Activated naive CD4-positive, alpha-beta T cell treated with anti-CD3 and anti-CD28 coated beads, Interleukin-2, amount 50 U/mL, for 72 hours (primary cell): ENCODE measurements around the gene PARP15. TPM values are rescaled to one million over a fixed set of nuclear protein-coding genes. Genes with fewer than 3 reads are reported as not detected.

Experiments
- ATAC-seq, 2 donors: fragments of 150-1000 bp; cut with Tn5 transposase; 2 replicates each; pipeline ENCODE4 v1.10.0; 2021; ENCODE audit warnings: mild to moderate bottlenecking in 2 of 2, moderate library complexity in 2 of 2
- DNase-seq, 2 donors: peaks; one replicate each; pipeline ENCODE4 v3.0.0; 2021 to 2022; ENCODE audit warnings: low spot score in 2 of 2
- H3K27ac Mint-ChIP-seq, 2 donors: one replicate each; pipeline ENCODE4 v1.8.0; 2022; ENCODE audit warnings: mild to moderate bottlenecking in 2 of 2, mixed read lengths in 2 of 2
- H3K36me3 Mint-ChIP-seq, 2 donors: one replicate each; pipeline ENCODE4 v1.8.0; 2022; ENCODE audit warnings: mixed read lengths in 2 of 2
- H3K9me3 Mint-ChIP-seq, 2 donors: one replicate each; pipeline ENCODE4 v1.8.0; 2022; ENCODE audit warnings: mixed read lengths in 2 of 2
- total RNA-seq, 2 donors: library from RNA; stranded (reverse); gene quantifications; one replicate each; pipeline ENCODE4 v1.2.3, GENCODE V29; 2022

The PARP15 gene
- total RNA-seq, 2 donors from 2014 or later = 13.8 to 23.5 TPM

DNA sequence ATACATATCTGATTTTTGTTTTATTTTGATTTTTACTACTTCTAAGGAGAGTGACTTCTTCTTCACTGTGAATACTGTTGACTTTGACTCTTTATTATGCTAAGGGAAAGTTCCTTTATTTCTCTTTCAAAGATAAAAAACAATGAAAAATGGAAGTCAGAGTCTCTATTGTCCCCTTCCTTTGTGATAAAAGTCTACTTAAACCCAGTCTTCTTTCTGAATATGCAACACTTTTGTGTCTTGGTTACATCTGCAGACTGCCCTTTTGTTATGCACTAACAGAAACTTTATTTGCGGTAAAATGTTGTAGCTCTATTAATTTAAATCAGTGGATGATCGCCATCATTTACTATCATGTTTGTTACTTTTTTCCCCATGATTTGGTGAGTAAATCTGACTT lies 13.2 kb downstream of the PARP15 start:
- Mint-ChIP-seq H3K36me3 (peaks cover 0 to 10% of the 10 kb centered on the region in 2 donors), H3K9me3 (peaks cover 0 to 2% of the 10 kb centered on the region in 2 donors), H3K27ac (no peak overlapping the region)
- ATAC-seq (no peak), DNase-seq (no peak)

DNA sequence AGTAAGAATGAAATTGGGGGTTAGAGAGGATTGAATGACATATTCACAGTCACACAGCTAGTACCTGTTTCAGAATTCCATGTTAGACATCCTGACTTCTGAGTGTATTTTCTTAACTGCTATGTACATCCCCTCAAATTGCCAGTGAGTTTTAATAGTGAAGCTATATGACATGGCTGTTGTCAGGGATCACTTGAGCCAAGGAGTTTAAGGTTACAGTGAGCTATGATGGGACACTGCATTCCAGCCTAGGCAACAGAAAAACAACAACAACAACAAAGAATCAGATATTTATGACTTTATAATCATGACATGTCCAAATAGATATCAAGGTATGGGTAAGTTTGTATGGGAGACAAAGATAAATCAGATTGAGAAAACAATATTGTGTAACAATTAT lies 16.6 kb downstream of the PARP15 start:
- H3K27ac Mint-ChIP-seq = no peak overlapping the region
- peaks cover 0 to 9% of the 10 kb centered on the region in 2 donors for H3K9me3 Mint-ChIP-seq
- DNase-seq = no peak
- H3K36me3 Mint-ChIP-seq = peaks cover 5 to 7% of the 10 kb centered on the region in 2 donors
- no peak for ATAC-seq

DNA sequence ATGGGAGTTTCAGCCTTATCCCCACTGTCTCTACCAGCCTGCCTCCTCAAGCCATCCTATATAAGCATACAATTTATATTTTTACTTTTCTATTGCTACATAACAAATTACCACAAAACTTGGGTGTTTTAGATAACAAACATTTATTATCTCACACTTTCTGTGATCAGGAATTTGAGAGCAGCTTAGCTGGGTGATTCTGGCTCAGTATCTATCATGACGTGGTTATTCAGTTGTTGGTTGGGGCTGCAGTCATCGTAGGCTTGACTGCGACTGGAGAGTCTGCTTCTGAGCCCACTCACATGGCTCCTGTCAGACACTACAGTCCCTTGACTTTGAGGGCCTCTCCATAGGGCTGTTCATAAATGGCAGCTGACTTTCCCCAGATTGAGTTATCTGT lies 20.7 kb downstream of the PARP15 start:
- DNase-seq (no peak), ATAC-seq (no peak)
- peaks cover 0 to 11% of the 10 kb centered on the region in 2 donors for H3K9me3 Mint-ChIP-seq
- H3K27ac Mint-ChIP-seq = no peak overlapping the region
- H3K36me3 Mint-ChIP-seq = peaks cover 5 to 10% of the 10 kb centered on the region in 2 donors

DNA sequence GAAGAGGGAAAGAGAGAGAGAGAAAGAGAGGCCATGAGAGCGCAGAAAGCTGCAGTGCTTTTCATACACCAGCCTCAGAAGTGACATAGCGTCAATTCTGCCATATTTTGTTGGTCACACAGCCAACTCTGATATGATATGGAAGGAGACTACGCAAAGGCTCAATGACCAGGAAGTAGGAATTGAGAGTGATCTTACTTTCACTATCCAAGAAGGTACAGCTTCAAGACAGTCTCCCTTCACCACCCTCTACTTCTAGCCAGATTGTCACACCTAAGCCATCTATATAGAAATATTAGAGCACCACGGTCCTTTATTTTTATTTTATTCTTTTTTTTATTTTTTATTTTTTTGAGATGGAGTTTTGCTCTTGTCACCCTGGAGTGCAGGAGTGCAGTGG lies 21.1 kb downstream of the PARP15 start:
- DNase-seq = no peak
- Mint-ChIP-seq H3K27ac (no peak overlapping the region), H3K36me3 (peaks cover 5 to 14% of the 10 kb centered on the region in 2 donors), H3K9me3 (peaks cover 0 to 14% of the 10 kb centered on the region in 2 donors)
- no peak for ATAC-seq

DNA sequence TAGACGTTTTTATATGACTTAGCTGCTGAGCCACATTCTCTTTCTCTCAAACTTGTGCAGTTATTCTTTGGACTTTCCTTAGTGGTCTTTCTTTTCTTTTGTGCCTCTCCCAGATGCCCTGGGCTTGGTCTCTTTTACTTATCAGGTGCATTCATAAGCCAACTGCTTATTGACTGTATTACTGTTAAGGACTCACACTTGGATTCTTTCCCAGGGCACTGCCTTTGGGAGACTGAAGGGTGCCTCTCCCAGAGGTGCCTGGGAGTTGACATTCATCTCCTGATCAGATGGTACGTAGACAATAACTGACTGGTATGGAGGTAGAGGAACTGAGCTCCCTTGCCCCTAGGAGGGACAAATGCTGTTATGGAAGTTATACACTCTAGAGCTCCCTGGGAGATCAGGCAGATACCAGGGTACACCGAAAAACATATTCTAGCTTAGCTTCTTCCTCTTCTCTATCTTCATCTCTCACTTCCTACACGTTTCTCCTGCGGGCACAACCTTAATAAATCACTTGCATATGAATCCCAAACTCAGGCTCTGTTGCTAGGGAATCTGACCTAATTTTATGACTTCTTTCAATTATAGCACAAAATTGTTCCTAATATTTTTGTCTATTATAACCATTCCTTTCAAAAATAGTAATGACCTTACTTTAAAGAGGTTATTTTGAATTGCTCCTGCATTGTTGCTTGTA lies 24.7 kb downstream of the PARP15 start:
- Mint-ChIP-seq H3K36me3 (peaks cover 0 to 12% of the 10 kb centered on the region in 2 donors), H3K27ac (no peak overlapping the region), H3K9me3 (peaks cover 0 to 5% of the 10 kb centered on the region in 2 donors)
- no peak for ATAC-seq
- no peak for DNase-seq

DNA sequence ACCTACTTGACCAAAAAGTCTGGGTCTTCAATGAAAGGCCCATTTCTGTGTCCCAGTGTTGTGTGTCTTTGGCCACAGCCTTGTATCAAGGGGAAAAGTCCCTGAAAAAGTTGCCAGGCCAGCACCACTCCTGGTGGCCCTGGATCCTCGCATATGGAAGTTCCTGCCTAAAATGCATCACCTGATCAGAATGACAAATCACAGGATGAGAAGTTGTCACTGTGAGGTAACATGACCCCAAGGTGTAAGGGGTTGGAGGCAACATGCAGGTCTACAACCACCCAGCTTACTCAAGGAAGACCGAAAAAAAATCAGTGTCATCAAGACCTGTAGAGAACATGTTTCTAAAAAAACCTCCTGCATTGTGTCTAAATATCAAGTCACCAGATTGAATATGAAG lies 25.6 kb downstream of the PARP15 start:
- H3K27ac Mint-ChIP-seq = no peak overlapping the region
- no peak for DNase-seq
- peaks cover 0 to 9% of the 10 kb centered on the region in 2 donors for H3K9me3 Mint-ChIP-seq
- peaks cover 0 to 19% of the 10 kb centered on the region in 2 donors for H3K36me3 Mint-ChIP-seq
- no peak for ATAC-seq

DNA sequence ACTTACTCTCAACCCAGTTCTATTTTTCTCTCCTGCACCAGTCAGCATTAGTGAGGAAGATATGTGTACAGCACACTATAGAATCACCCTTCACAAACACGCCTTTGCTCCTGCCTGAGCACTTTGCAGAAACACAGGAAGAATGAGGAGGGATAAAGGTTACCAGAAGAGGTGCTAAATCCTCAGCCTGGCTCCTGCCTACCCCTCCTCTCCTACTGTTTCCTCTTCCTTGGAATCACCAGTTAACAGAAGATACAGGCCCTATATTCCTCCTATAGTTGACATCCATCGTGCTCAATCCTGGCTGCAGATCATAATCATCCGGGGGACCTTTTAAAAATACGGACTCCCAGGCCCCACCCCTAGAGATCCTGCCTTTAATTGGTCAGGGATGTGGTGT lies 28.9 kb downstream of the PARP15 start:
- Mint-ChIP-seq H3K27ac (no peak overlapping the region), H3K36me3 (peaks cover 9 to 31% of the 10 kb centered on the region in 2 donors), H3K9me3 (peaks cover 7 to 15% of the 10 kb centered on the region in 2 donors)
- DNase-seq = no peak
- no peak for ATAC-seq

DNA sequence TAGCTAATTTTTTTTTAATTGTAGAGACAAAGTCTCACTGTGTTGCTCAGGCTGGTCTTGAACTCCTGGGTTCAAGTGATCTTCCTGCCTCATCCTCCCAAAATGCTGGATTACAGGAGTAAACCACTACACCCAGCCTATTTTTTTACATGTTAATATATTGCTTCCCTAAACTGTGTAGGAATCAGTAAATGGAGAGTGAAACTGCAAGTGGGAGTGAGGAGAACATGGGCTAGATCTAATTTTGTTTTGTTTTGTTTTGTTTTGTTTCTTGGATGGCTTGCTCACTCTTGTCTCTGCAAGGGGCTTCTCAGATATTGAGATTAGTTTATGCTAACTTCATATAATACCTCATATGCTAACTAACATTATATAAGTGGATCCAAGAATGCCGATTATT lies 31.5 kb downstream of the PARP15 start:
- H3K27ac Mint-ChIP-seq = peak overlapping the region; percentile 90 to 93
- peaks cover 14 to 41% of the 10 kb centered on the region in 2 donors for H3K36me3 Mint-ChIP-seq
- H3K9me3 Mint-ChIP-seq = peaks cover 7 to 13% of the 10 kb centered on the region in 2 donors
- ATAC-seq (no peak), DNase-seq (no peak)

DNA sequence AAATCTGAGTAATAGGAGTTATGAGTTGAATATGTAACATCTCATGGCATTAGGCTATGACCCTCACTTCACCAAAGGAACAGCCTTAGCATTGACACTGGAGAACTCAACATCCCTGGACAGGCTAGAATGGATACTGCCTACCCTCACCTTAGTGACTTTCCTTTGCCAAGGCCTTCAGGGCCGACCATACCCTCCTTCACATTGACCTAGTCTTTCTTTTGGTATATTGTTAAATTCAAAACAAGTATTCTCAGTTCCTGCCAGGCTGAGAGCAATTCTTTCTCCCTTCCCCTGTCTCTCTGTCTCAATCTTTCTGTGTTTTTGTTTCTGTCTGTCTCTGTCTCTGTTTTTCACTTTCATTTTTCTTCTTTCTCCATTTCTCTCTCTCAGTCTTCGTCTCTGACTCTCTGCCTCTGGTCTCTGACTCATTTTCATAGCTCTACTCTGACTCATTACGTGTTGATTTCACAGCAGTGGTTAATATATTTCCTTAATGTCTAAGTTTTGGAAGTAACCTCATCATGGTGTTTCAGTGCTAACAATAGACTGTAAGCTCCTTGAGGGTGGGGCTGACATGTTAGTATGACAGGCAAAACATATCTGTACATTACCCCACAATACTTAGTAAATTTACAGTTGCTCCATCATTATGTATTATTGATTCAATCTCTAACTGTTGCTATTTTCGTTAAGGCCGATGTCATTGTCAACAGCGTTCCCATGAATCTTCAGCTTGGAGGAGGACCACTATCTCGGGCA lies 32.5 kb downstream of the PARP15 start:
- ATAC-seq (peak; percentile 96), DNase-seq (peak in 1 of 2 donors; percentile 35)
- H3K36me3 Mint-ChIP-seq = peaks cover 14 to 39% of the 10 kb centered on the region in 2 donors
- H3K9me3 Mint-ChIP-seq = peaks cover 7 to 13% of the 10 kb centered on the region in 2 donors
- peak overlapping the region; percentile 0 to 90 for H3K27ac Mint-ChIP-seq

DNA sequence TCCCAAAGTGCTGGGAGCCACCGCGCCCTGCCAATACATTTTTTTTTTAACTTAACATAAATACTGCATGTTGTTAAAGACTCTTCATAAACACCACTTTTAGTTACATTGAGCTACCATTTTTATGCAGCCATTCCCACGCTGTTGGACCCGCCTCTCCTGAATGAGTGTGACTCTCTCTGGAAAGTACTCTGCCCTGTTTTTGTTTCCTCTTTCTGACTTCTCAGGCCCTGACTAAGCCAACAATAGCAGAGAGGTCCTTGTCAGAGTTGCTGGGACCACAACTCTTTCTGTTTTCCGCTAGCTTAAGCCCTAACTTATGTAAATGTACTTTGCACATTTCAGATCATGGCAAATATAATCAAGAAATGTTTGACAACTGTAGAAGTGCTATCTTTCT lies 35.2 kb downstream of the PARP15 start:
- peak overlapping the region in 1 of 2 donors; percentile 14 for H3K27ac Mint-ChIP-seq

DNA sequence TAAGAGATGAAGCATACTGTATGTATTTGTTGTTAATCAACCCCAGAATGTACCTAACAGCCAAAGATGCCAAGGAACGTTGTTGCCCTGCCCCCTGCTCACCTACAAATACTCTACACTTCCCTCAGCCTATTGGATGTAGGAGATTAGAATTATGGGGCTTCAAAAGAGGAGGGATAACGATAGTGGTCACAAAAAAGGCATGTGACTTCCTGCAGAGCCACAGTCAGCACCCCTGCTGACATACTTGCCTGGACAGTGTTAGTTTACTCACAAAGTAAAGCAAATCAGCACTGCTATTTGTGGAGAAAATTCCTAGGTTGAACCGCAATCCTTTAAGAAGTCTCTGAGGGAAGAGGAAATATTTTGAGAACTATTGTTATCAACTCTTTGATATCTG lies 37.9 kb downstream of the PARP15 start:
- H3K36me3 Mint-ChIP-seq = peaks cover 12 to 30% of the 10 kb centered on the region in 2 donors
- H3K27ac Mint-ChIP-seq = no peak overlapping the region
- H3K9me3 Mint-ChIP-seq = peaks cover 5 to 9% of the 10 kb centered on the region in 2 donors
- DNase-seq (no peak), ATAC-seq (no peak)

More for the DNA sequence above, 35.2 kb downstream of the PARP15 start:
- peaks cover 14 to 36% of the 10 kb centered on the region in 2 donors for H3K36me3 Mint-ChIP-seq
- H3K9me3 Mint-ChIP-seq = peaks cover 7 to 11% of the 10 kb centered on the region in 2 donors
- ATAC-seq (no peak), DNase-seq (no peak)

DNA sequence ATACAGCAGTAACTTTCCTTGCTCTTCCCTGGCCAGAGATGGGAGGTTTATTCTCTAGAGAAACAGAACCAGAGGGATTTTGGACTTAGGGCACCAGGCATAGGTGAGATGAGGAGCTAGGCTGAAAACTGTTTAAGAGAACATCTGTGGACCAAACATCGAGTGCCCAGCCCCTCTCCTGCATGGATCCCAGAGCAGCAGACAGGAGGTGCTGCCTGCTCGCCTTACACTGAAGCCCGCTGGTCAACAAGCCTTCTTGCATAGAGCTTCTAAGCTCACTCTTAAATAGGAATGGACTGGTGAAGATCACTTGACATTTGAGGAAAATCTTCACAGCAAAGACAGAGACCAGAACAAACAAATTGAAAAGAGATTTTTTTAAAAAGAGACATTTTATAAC lies 41.2 kb downstream of the PARP15 start:
- H3K36me3 Mint-ChIP-seq = peaks cover 12 to 17% of the 10 kb centered on the region in 2 donors
- no peak for DNase-seq
- no peak for ATAC-seq
- no peaks in the 10 kb centered on the region for H3K9me3 Mint-ChIP-seq
- no peak overlapping the region for H3K27ac Mint-ChIP-seq

DNA sequence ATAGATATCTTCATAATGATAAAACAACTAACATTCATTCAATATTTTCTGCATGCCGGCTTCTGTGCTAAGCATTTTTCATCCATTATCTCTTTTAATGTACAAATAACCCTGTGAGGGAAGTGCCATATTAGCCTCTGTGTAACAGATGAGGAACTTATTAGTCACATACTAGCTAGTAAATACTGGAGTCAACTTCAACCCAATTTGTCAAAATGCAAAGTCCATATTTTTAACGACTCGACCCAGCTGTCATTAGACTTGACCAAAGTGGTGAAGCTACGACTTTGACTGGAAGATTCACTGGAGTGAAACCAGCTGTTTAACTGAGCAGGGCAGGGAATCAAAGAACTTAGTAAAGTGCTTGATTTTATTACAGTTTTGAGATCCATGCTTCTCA lies 41.6 kb downstream of the PARP15 start:
- peaks cover 12 to 17% of the 10 kb centered on the region in 2 donors for H3K36me3 Mint-ChIP-seq

DNA sequence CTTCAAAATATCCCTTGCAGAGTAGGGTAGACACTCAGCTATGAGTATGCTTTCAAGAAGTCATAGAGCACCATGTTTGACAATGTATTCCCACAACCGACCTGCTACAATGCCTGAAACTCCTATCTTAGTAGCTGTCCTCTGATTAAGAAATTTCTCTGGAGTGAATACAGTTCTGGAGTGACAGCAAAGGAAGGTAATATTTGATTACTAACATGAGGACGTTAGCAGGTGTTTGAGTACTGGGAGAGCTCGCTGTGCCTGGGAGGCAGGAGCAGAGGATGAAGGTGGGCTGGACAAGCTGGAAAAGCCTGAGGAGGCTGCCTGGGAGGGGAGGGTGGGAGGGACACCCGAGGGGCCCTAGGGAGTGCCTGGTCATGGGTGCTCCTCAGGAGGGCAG lies 42.9 kb downstream of the PARP15 start:
- Mint-ChIP-seq H3K36me3 (peaks cover 12 to 17% of the 10 kb centered on the region in 2 donors), H3K9me3 (no peaks in the 10 kb centered on the region)

More for the DNA sequence above, 41.6 kb downstream of the PARP15 start:
- Mint-ChIP-seq H3K9me3 (no peaks in the 10 kb centered on the region), H3K27ac (no peak overlapping the region)
- no peak for ATAC-seq
- no peak for DNase-seq

DNA sequence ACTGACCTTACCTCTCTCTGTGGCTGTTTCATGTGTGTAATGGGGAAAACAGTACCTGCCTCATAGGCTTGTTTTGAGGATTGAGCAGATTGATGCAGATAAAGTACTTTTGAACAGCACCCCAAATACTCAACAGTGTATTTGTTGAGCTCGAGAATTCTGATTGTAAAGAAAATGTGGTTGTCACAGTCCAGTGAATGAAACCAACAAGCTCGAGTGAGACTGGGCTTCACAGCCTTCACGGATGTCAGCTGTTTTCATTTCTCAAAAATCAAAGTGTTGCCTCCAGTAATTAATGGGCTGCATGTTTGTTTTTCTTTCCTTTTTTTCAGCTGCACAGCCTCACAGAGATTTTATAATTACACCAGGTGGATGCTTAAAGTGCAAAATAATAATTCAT lies 43.7 kb downstream of the PARP15 start:
- Mint-ChIP-seq H3K36me3 (peaks cover 12 to 17% of the 10 kb centered on the region in 2 donors), H3K27ac (no peak overlapping the region), H3K9me3 (no peaks in the 10 kb centered on the region)
- no peak for DNase-seq
- ATAC-seq = no peak

More for the DNA sequence above, 42.9 kb downstream of the PARP15 start:
- no peak for DNase-seq
- ATAC-seq = no peak
- no peak overlapping the region for H3K27ac Mint-ChIP-seq

DNA sequence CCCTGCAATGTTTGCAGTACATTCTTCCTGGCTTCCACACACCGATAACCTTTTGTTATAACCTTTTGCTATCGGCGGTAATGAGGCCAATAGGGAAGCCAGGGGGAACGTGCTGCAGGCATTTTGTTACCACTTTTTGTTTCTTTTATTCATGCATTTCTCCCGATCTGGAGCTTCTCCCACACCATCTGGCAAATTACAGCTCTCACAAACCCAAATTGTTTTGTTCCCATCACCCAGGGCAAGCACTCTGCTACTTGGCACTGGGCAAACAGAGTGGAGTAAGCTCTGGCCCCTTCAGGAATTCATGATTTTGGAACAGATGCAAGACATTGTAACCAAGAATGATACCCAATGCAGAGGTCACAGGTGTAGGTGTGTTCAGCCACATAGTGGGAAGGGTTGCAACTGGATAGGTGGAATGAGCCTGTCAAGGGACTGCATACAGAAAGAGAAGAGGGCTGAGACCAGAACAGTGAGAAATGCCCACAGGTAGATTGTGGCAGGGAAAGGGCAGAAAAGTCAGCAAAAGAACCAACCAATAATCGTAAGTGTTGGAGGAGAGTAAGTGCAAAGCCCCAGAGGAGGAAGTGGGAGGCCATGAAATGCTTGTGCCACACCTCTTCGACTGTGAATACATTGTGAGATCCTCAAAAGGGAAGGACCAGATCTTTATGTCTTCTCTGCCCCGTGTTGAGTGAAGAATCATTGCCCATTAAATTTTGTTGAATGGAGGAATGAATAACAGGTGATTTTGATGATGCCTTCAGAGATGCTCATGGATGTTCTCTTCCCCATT lies 45.8 kb downstream of the PARP15 start:
- H3K27ac Mint-ChIP-seq = peak overlapping the region in 1 of 2 donors; percentile 7
- no peak for ATAC-seq
- no peaks in the 10 kb centered on the region for H3K9me3 Mint-ChIP-seq
- no peak for DNase-seq
- H3K36me3 Mint-ChIP-seq = peaks cover 12 to 17% of the 10 kb centered on the region in 2 donors
